Activated CD4-positive, alpha-beta memory T cell treated with anti-CD3 and anti-CD28 coated beads, Interleukin-2, amount 10 ng/mL, durations not matched to agents 7 days and 5 days (primary cell): Measurements from ENCODE around the gene DTD1. TPM values are rescaled to one million over a fixed set of nuclear protein-coding genes. Genes with fewer than 3 reads are reported as not detected.
"Not testable (repeated sequence)": the region's sequence is repeated elsewhere in the genome, so short reads cannot be mapped to it uniquely, and the experiment has no call there.

Experiments used
- CTCF ChIA-PET: fragments of 350-600 bp; sonication (Branson Sonifier 250); formaldehyde crosslinking; loops from one replicate; lab custom pipeline; 2021; ENCODE audit warnings: antibody characterized with exemption, inconsistent platforms; lab: Charles Lee
- POLR2A ChIA-PET: fragments of 350-600 bp; sonication (Branson Sonifier 250); formaldehyde crosslinking; loops from one replicate; lab custom pipeline; 2021; ENCODE audit warnings: antibody characterized with exemption; lab: Charles Lee
- DNase-seq: peaks from one replicate; pipeline ENCODE4 v3.0.0-alpha.2; 2020
- H3K27ac Mint-ChIP-seq: one replicate; pipeline ENCODE4 v1.8.0; 2021; ENCODE audit warnings: mild to moderate bottlenecking, mixed read lengths
- H3K27me3 Mint-ChIP-seq: one replicate; pipeline ENCODE4 v1.8.0; 2021; ENCODE audit warnings: mixed read lengths
- H3K36me3 Mint-ChIP-seq: one replicate; pipeline ENCODE4 v1.8.0; 2021; ENCODE audit warnings: low read depth, mixed read lengths
- H3K4me1 Mint-ChIP-seq: one replicate; pipeline ENCODE4 v1.8.0; 2021; ENCODE audit warnings: mixed read lengths
- H3K4me3 Mint-ChIP-seq: one replicate; pipeline ENCODE4 v1.8.0; 2021; ENCODE audit warnings: mild to moderate bottlenecking, mixed read lengths
- H3K9me3 Mint-ChIP-seq: one replicate; pipeline ENCODE4 v1.8.0; 2021; ENCODE audit warnings: mixed read lengths
- total RNA-seq, 2 experiments: library from RNA; stranded (reverse); gene quantifications; one replicate each; pipeline ENCODE4 v1.2.3, GENCODE V29; 2021

DTD1 gene
- total RNA-seq, 2 experiments from 2014 or later, result 28.6 to 33.4 TPM

GRCh38 chr20:18747090-18747489, 159.2 kb downstream of the DTD1 start:
- Mint-ChIP-seq H3K27ac (no peak overlapping the region), H3K27me3 (no peaks in the 10 kb centered on the region), H3K9me3 (no peaks in the 10 kb centered on the region), H3K4me3 (no peak overlapping the region), H3K4me1 (no peaks in the 10 kb centered on the region), H3K36me3 (peaks cover 6% of the 10 kb centered on the region)
- DNase-seq, result no peak
- ChIA-PET POLR2A (no interaction called here), CTCF (no interaction called here)

- Mint-ChIP-seq H3K4me3 (no peak overlapping the region), H3K27ac (no peak overlapping the region), H3K9me3 (no peaks in the 10 kb centered on the region), H3K4me1 (peaks cover 2% of the 10 kb centered on the region), H3K36me3 (peaks cover 6% of the 10 kb centered on the region), H3K27me3 (no peaks in the 10 kb centered on the region)
- ChIA-PET CTCF (no interaction called here), POLR2A (no interaction called here)
- DNase-seq, result no peak
Observed at GRCh38 chr20:18748987-18749386, 161.1 kb downstream of the DTD1 start.

GRCh38 chr20:18749528-18749927, 161.7 kb downstream of the DTD1 start:
- CTCF ChIA-PET, result no interaction called here
- POLR2A ChIA-PET, result no interaction called here
- H3K27me3 Mint-ChIP-seq, result no peaks in the 10 kb centered on the region
- no peak overlapping the region for H3K4me3 Mint-ChIP-seq
- peaks cover 4% of the 10 kb centered on the region for H3K4me1 Mint-ChIP-seq
- no peak for DNase-seq
- no peaks in the 10 kb centered on the region for H3K9me3 Mint-ChIP-seq
- no peak overlapping the region for H3K27ac Mint-ChIP-seq
- H3K36me3 Mint-ChIP-seq, result peaks cover 3% of the 10 kb centered on the region

GRCh38 chr20:18750735-18751134, 162.9 kb downstream of the DTD1 start:
- CTCF ChIA-PET, result no interaction called here
- Mint-ChIP-seq H3K36me3 (no peaks in the 10 kb centered on the region), H3K4me1 (peaks cover 4% of the 10 kb centered on the region), H3K27ac (no peak overlapping the region), H3K9me3 (no peaks in the 10 kb centered on the region), H3K27me3 (no peaks in the 10 kb centered on the region), H3K4me3 (no peak overlapping the region)
- DNase-seq, result no peak
- POLR2A ChIA-PET, result no interaction called here

GRCh38 chr20:18754030-18754652, 166.3 kb downstream of the DTD1 start:
- Mint-ChIP-seq H3K27ac (no peak overlapping the region), H3K4me3 (no peak overlapping the region), H3K9me3 (no peaks in the 10 kb centered on the region), H3K27me3 (no peaks in the 10 kb centered on the region), H3K36me3 (no peaks in the 10 kb centered on the region), H3K4me1 (peaks cover 4% of the 10 kb centered on the region)
- no peak for DNase-seq
- POLR2A ChIA-PET, result interaction anchor here (0.7 kb wide), 1 partner anchor 687 kb away, joined by 3 read pairs; no protein-coding TSS in a partner anchor
- CTCF ChIA-PET, result no interaction called here

GRCh38 chr20:18754653-18755045, 166.8 kb downstream of the DTD1 start:
- DNase-seq, result no peak
- ChIA-PET POLR2A (no interaction called here), CTCF (no interaction called here)
- Mint-ChIP-seq H3K9me3 (no peaks in the 10 kb centered on the region), H3K27ac (no peak overlapping the region), H3K4me3 (no peak overlapping the region), H3K36me3 (no peaks in the 10 kb centered on the region), H3K27me3 (no peaks in the 10 kb centered on the region), H3K4me1 (peaks cover 4% of the 10 kb centered on the region)

- H3K4me3 Mint-ChIP-seq, H3K27ac Mint-ChIP-seq, H3K9me3 Mint-ChIP-seq, DNase-seq, POLR2A ChIA-PET, H3K36me3 Mint-ChIP-seq, H3K27me3 Mint-ChIP-seq, CTCF ChIA-PET, H3K4me1 Mint-ChIP-seq: not testable (repeated sequence)
Observed at GRCh38 chr20:18760852-18761251, 173.0 kb downstream of the DTD1 start.

GRCh38 chr20:18767676-18768075, 179.8 kb downstream of the DTD1 start:
- Mint-ChIP-seq H3K9me3 (no peaks in the 10 kb centered on the region), H3K27ac (no peak overlapping the region), H3K36me3 (peaks cover 4% of the 10 kb centered on the region), H3K27me3 (peaks cover 5% of the 10 kb centered on the region), H3K4me1 (no peaks in the 10 kb centered on the region), H3K4me3 (no peak overlapping the region)
- POLR2A ChIA-PET, result no interaction called here
- DNase-seq, result no peak
- CTCF ChIA-PET, result no interaction called here

GRCh38 chr20:18773566-18773965, 185.7 kb downstream of the DTD1 start:
- H3K9me3 Mint-ChIP-seq, result no peaks in the 10 kb centered on the region
- H3K27me3 Mint-ChIP-seq, result peaks cover 5% of the 10 kb centered on the region
- no peak overlapping the region for H3K4me3 Mint-ChIP-seq
- ChIA-PET POLR2A (no interaction called here), CTCF (interaction anchor here (1.0 kb wide), 1 partner anchor 12 kb away, joined by 3 read pairs; no protein-coding TSS in a partner anchor)
- H3K4me1 Mint-ChIP-seq, result no peaks in the 10 kb centered on the region
- no peak for DNase-seq
- H3K27ac Mint-ChIP-seq, result no peak overlapping the region
- no peaks in the 10 kb centered on the region for H3K36me3 Mint-ChIP-seq

- Mint-ChIP-seq H3K9me3 (no peaks in the 10 kb centered on the region), H3K4me1 (no peaks in the 10 kb centered on the region), H3K4me3 (no peak overlapping the region), H3K36me3 (no peaks in the 10 kb centered on the region), H3K27ac (no peak overlapping the region), H3K27me3 (peaks cover 5% of the 10 kb centered on the region)
- ChIA-PET POLR2A (no interaction called here), CTCF (no interaction called here)
- no peak for DNase-seq
Observed at GRCh38 chr20:18774207-18774606, 186.4 kb downstream of the DTD1 start.

- H3K4me1 Mint-ChIP-seq, result no peaks in the 10 kb centered on the region
- H3K9me3 Mint-ChIP-seq, result no peaks in the 10 kb centered on the region
- H3K27me3 Mint-ChIP-seq, result peaks cover 5% of the 10 kb centered on the region
- H3K27ac Mint-ChIP-seq, result no peak overlapping the region
- no peaks in the 10 kb centered on the region for H3K36me3 Mint-ChIP-seq
- no peak overlapping the region for H3K4me3 Mint-ChIP-seq
- ChIA-PET POLR2A (no interaction called here), CTCF (no interaction called here)
- no peak for DNase-seq
Observed at GRCh38 chr20:18775633-18776032, 187.8 kb downstream of the DTD1 start.

- ChIA-PET CTCF (no interaction called here), POLR2A (no interaction called here)
- Mint-ChIP-seq H3K27me3 (no peaks in the 10 kb centered on the region), H3K4me3 (no peak overlapping the region), H3K4me1 (no peaks in the 10 kb centered on the region), H3K27ac (no peak overlapping the region), H3K36me3 (no peaks in the 10 kb centered on the region), H3K9me3 (no peaks in the 10 kb centered on the region)
- DNase-seq, result no peak
Observed at GRCh38 chr20:18778690-18779392, 191.0 kb downstream of the DTD1 start.

GRCh38 chr20:18780385-18781130, 192.7 kb downstream of the DTD1 start:
- H3K9me3 Mint-ChIP-seq, result no peaks in the 10 kb centered on the region
- no peaks in the 10 kb centered on the region for H3K36me3 Mint-ChIP-seq
- CTCF ChIA-PET, result no interaction called here
- H3K27ac Mint-ChIP-seq, result no peak overlapping the region
- no peaks in the 10 kb centered on the region for H3K4me1 Mint-ChIP-seq
- H3K27me3 Mint-ChIP-seq, result peaks cover 3% of the 10 kb centered on the region
- H3K4me3 Mint-ChIP-seq, result no peak overlapping the region
- DNase-seq, result no peak
- POLR2A ChIA-PET, result no interaction called here
